ENCODE results near the gene TRIM52.
"Not testable (repeated sequence)": the region's sequence is repeated elsewhere in the genome, so short reads cannot be mapped to it uniquely, and the experiment has no call there.

TRIM52 gene

DNA sequence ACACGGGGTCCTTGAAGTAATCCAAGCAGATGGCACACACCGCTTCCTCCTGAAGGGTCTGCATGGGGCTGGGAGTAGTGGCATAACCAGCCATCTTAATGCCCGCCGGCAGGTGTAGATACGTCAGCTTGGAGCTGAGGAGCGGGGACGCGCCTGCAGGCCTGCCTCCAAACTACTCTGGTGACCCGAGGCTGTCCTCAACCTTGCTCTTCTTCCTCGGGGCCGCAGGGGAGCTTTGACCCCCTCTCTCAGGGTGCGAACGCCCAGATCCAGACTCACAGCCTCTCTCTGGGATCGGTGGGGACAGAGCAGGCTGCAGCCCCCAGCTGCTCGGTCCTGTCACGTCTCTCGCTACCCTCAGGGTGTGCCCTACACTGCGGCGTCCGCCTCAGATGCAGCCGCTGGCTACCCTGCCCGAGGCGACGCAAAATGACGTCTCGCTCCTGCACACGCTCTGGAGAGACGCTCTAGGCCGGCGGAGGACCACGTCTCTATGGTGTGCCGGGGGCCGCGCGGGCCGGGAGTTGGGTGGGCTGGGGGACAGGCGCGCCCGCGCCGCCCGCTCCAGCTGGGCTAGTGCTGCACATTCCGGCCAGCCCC lies at the start of gene TRIM52:
TRIM52 (minus strand) TSS at position 424 of the 600 bp plus-strand sequence; CDS start at position 94, 330 bp downstream.
- peak; percentile 82 to 87 for DNase-seq (ENCODE audit: low read depth in 2 of 2)

- DNase-seq (ENCODE audit: low read depth in 2 of 2), result not testable (repeated sequence)
These were observed 26.4 kb upstream of the TRIM52 start for GRCh38 chr5:181287331-181287730.

GRCh38 chr5:181285962-181286705 lies 25.2 kb upstream of the TRIM52 start:
- not testable (repeated sequence) for DNase-seq (ENCODE audit: low read depth in 2 of 2)

DNA sequence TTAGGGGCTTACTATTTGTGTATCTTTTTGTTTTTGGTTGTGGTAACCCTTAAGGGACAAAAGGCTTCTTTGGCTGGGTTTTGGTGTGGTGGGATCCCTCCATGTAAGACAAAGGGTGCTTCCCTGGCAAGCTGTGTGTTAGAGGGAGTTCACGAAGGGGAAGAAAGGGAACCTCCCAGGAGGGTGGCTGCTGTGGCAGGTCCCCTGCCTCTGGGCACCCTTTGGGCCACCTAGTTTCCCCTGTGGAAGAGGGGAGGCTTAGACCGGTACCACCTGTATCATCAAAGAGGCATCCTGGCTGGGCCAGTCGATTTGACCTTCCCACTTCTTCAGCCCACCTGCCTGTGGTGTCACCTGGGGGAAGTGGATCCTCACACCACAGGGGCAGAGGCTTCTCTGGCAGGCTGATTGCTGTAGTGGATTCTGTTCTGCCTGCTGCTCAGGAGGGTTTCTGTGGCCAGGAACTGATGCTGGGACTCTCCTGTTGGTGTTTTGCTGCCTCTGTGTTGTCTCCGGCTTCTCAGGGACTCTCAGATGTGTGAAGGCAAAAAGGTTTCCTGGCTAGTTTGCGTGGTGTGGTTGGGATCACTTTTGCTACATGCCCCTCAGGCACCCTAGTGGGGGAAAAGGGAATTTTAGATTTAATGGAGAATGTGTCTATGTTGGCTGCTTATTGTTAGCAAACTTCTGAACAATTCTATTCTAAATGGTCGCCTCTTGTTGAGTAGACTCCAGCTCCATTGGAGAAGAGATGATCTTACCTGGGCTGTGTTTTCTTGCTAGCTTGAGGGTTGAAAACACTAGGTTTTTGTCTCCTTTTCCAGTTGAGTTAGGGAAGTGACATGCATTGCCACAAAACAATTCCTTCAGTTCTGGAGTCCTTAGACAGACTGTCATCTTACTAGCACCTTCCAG lies 23.2 kb upstream of the TRIM52 start:
- DNase-seq (ENCODE audit: low read depth in 2 of 2), result not testable (repeated sequence)

- DNase-seq (ENCODE audit: low read depth in 2 of 2), result no peak
These were observed 22.4 kb upstream of the TRIM52 start for GRCh38 chr5:181283347-181283746.

GRCh38 chr5:181282874-181283273 lies 21.9 kb upstream of the TRIM52 start:
- DNase-seq (ENCODE audit: low read depth in 2 of 2), result no peak

GRCh38 chr5:181282415-181282814 lies 21.5 kb upstream of the TRIM52 start:
- DNase-seq (ENCODE audit: low read depth in 2 of 2), result not testable (repeated sequence)

DNA sequence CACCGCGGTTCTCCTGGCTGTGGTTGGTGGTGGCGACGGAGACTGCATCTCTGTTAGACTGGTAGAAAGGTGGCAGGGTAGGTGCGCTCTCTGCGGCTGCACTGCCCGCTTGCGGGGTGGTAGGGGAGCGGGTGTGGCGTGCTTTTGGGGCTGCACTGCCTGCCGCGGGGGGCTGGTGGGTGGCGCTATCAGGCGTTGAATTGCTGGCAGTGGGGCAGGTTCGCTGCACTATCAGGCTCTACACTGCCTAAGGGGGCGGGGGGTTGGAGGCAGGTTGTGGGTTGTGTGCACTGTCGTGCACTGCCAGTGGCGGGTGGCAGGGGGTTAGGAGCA lies 21.0 kb upstream of the TRIM52 start:
- DNase-seq (ENCODE audit: low read depth in 2 of 2), result no peak

GRCh38 chr5:181281077-181281983 lies 20.4 kb upstream of the TRIM52 start:
- DNase-seq (ENCODE audit: low read depth in 2 of 2), result no peak

DNA sequence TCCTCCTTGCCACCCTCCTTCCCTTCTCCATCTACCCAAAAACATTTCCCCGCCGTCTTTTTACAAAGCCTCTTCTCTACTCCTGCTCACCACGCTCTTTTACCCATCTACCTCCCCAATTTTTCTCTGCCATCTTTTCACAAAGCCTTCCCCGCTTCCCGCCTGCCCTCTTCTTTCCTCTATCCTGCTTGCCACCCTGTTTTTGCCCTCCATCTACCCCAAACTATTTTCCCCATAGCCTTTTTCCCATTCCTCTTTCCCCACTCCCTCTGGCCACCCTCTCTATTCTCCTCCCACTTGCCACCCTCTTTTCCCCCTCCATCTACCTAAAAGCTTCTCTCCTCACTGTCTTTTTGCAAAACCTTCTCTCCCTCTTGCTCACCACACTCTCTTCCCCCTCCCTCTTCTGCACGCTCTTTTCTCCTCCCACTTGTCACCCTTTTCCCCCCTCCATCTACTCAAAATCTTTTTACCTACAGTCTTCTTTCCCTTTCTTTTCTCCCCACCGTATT lies 19.4 kb upstream of the TRIM52 start:
- DNase-seq (ENCODE audit: low read depth in 2 of 2), result no peak

DNA sequence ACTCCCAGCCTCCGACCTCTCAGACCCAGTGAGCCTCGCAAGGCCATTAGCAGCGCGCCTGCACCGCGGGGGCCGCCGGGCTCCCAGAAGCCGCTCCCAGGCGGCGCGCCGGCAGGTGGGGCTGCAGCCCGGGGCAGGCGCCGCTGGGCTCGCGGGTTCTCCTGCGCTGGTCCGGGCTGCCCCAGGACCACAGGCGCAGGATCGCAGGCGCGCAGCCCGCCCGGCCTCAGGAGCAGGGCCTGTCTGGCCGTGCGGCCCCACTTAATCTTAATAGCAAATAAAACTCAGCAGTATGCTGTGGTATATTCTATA lies 12.4 kb upstream of the TRIM52 start:
- DNase-seq (ENCODE audit: low read depth in 2 of 2), result not testable (repeated sequence)

DNA sequence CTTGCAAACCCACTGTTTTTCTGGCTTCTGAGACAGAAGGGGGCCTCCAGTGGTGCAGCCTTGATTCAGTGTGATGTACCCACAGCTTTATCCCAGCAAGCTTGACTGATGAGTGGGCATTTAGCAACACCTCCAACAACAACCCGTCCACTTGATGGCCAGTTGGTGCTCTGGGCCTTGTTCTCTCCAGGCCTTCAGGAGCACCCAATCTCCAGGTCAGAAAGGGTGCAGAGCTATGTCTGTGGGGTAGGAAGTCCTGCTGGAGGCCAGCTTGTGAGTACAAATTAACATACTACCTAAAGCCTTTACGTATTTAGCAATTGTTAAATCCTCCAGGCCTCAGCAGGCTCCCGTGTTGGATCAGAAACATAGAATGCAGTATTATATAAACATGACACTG lies 10.1 kb upstream of the TRIM52 start:
- DNase-seq (ENCODE audit: low read depth in 2 of 2), result no peak

DNA sequence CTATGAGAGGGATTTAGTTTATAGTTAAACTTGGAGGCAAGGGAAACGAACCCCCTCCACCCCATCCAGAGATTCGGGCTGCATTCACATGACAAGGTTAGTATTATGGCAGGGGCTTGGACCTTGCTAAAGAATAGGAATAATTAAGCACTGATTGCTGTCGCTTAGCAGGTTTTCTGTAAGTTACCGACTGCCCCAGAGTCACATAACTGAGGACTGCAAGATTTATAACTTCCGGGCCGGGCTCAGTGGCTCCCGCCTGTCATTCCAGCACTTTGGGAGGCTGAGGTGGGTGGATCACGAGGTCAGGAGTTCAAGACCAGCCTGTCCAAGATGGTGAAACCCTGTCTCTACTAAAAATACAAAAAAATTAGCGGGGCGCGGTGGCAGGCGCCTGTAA lies 7.0 kb upstream of the TRIM52 start:
- DNase-seq (ENCODE audit: low read depth in 2 of 2), result not testable (repeated sequence)

DNA sequence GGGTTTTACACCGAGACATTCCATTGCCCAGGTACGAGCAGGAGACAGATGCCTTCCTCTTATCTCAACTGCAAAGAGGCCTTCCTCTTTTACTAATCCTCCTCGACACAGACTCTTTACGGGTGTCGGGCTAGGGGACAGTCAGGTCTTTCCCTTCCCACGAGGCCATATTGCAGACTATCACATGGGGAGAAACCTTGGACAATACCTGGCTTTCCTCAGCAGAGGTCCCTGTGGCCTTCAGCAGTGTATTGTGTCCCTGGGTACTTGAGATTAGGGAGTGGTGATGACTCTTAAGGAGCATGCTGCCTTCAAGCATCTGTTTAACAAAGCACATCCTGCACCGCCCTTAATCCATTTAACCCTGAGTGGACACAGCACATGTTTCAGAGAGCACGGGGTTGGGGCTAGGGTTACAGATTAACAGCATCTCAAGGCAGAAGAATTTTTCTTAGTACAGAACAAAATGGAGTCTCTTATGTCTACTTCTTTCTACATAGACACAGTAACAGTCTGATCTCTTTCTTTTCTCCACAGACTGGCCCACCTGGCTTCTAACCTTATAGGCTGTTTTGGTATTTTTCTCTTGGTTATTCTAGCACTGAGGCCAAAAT lies 6.5 kb upstream of the TRIM52 start:
- DNase-seq (ENCODE audit: low read depth in 2 of 2), result not testable (repeated sequence)

GRCh38 chr5:181265092-181265671 lies 4.2 kb upstream of the TRIM52 start:
- peak in 1 of 2 donors; percentile 65 for DNase-seq (ENCODE audit: low read depth in 2 of 2)

DNA sequence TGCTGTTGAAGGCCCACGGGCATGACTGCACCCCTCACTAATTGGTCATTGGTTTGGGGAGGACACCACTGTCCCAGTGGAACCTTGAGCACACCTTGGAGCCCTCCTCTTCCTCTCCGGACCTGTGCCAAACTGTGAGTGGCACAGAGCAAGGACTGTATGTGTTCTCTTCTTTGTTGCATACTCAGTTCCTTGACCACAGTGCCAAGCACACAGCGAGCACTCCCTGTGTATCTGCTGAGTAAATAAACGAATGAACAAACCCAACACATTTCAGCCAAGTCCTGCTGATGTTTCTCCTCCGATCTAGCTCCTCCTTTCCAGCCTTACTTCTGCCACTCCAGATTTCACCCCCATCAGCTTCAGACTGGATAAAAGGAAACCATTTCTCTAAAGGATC lies 2.7 kb upstream of the TRIM52 start:
- no peak for DNase-seq (ENCODE audit: low read depth in 2 of 2)

GRCh38 chr5:181261320-181262049 lies 542 bp upstream of the TRIM52 start:
- DNase-seq (ENCODE audit: low read depth in 2 of 2), result peak; percentile 58 to 64

- no peak for DNase-seq (ENCODE audit: low read depth in 2 of 2)
These were observed 796 bp downstream of the TRIM52 start for GRCh38 chr5:181259974-181260719.

- DNase-seq (ENCODE audit: low read depth in 2 of 2), result no peak
These were observed 1.7 kb downstream of the TRIM52 start for GRCh38 chr5:181259283-181259682.
